ENCODE results near the gene CEACAM4.
A peak's percentile ranks its signal among the peaks of the same experiment; 100 is the strongest.

Gene CEACAM4

DNA sequence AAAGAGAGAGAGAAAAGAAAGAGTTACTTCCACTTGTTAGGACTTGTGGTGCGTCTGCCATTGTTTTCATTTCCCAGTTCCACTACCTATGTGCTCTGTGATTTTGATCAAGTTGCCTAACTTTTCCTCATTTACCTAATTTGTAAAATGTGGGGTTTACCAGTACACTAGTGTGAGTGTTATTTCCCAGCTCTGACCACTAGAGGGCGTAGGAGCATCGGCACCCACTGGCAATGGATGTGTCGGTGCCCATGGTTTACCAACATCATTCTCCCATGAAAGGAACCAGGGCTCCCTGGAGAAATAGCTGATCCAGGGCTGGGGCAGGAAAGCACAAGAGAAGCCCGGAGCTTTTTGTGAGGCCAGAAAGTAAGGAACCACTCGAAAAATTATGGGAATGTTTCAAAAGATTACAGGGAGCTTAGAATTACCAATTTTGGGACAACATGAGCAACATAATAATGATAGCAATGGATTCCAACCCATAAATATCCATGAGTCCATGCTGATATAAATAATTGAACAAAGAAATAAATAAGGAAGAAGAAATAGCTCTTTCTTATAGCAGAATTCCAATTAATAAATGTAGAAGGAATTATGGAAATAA is 15.1 kb upstream of the CEACAM4 start:
- Histone ChIP-seq H3K9me3 (ENCODE audit: insufficient read depth, low read depth, low read length) (no peaks in the 10 kb centered on the region), H3F3A (ENCODE audit: low read depth) (no peaks in the 10 kb centered on the region), H3K9ac (ENCODE audit: low read depth, low read length, poor library complexity, severe bottlenecking) (no peak overlapping the region), H4K20me1 (ENCODE audit: insufficient read depth, low read length, poor library complexity, severe bottlenecking) (no peaks in the 10 kb centered on the region), H3K27me3 (ENCODE audit: insufficient read depth, low read length, poor library complexity, severe bottlenecking) (no peaks in the 10 kb centered on the region), H3K36me3 (ENCODE audit: insufficient read depth, low read length) (no peaks in the 10 kb centered on the region), H3K4me3 (ENCODE audit: low read length, poor library complexity, severe bottlenecking) (no peak overlapping the region), H3K79me2 (ENCODE audit: insufficient read depth, low read length) (no peaks in the 10 kb centered on the region), H3K4me2 (ENCODE audit: low read depth, low read length, poor library complexity, severe bottlenecking) (no peak overlapping the region), H2AFZ (ENCODE audit: low read length) (no peak overlapping the region), H3K9me2 (replicated peaks; ENCODE audit: low read depth, low read length) (no peaks in the 10 kb centered on the region), H3K4me1 (ENCODE audit: insufficient read depth, low read length, poor library complexity, severe bottlenecking) (no peaks in the 10 kb centered on the region)
- TF ChIP-seq, protein P1, sequence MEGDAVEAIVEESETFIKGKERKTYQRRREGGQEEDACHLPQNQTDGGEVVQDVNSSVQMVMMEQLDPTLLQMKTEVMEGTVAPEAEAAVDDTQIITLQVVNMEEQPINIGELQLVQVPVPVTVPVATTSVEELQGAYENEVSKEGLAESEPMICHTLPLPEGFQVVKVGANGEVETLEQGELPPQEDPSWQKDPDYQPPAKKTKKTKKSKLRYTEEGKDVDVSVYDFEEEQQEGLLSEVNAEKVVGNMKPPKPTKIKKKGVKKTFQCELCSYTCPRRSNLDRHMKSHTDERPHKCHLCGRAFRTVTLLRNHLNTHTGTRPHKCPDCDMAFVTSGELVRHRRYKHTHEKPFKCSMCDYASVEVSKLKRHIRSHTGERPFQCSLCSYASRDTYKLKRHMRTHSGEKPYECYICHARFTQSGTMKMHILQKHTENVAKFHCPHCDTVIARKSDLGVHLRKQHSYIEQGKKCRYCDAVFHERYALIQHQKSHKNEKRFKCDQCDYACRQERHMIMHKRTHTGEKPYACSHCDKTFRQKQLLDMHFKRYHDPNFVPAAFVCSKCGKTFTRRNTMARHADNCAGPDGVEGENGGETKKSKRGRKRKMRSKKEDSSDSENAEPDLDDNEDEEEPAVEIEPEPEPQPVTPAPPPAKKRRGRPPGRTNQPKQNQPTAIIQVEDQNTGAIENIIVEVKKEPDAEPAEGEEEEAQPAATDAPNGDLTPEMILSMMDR (conservative IDR thresholded peaks at IDR 0.05; ENCODE audit: low read length), result peak; percentile 95
- TF ChIP-seq EZH2phosphoT487 (IDR thresholded peaks at IDR 0.05; ENCODE audit: borderline replicate concordance), result no peak

DNA sequence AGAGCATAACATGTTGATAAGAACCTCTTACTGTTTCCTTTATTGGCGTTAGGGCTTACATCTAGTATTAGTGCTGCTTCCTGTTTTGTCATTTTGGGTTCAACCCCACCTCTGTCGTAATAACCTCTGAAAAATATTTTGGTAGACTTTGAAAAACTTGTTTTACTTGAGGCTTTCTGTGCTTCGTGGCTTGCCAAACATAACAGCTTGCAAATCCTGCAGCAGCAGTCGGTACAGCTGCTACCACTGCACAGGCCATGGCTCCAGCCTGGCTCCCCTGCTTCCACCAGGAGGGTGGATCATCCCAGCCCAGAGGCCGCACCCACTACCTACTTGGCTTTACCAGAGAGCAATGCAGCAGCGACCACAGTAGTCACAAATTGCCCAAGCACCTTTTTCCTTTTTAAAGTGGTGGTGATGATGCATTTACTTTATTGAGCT is 11.8 kb upstream of the CEACAM4 start:
- TF ChIP-seq, protein P1 (conservative IDR thresholded peaks at IDR 0.05; ENCODE audit: low read length), result no peak
- no peak for TF ChIP-seq EZH2phosphoT487 (IDR thresholded peaks at IDR 0.05; ENCODE audit: borderline replicate concordance)
- Histone ChIP-seq H3F3A (ENCODE audit: low read depth) (no peaks in the 10 kb centered on the region), H3K9me3 (ENCODE audit: insufficient read depth, low read depth, low read length) (no peaks in the 10 kb centered on the region), H3K9me2 (replicated peaks; ENCODE audit: low read depth, low read length) (no peaks in the 10 kb centered on the region), H4K20me1 (ENCODE audit: insufficient read depth, low read length, poor library complexity, severe bottlenecking) (no peaks in the 10 kb centered on the region), H2AFZ (ENCODE audit: low read length) (no peak overlapping the region), H3K79me2 (ENCODE audit: insufficient read depth, low read length) (no peaks in the 10 kb centered on the region), H3K9ac (ENCODE audit: low read depth, low read length, poor library complexity, severe bottlenecking) (no peak overlapping the region), H3K36me3 (ENCODE audit: insufficient read depth, low read length) (no peaks in the 10 kb centered on the region), H3K27me3 (ENCODE audit: insufficient read depth, low read length, poor library complexity, severe bottlenecking) (no peaks in the 10 kb centered on the region), H3K4me1 (ENCODE audit: insufficient read depth, low read length, poor library complexity, severe bottlenecking) (no peaks in the 10 kb centered on the region), H3K4me3 (ENCODE audit: low read length, poor library complexity, severe bottlenecking) (no peak overlapping the region), H3K4me2 (ENCODE audit: low read depth, low read length, poor library complexity, severe bottlenecking) (no peak overlapping the region)

DNA sequence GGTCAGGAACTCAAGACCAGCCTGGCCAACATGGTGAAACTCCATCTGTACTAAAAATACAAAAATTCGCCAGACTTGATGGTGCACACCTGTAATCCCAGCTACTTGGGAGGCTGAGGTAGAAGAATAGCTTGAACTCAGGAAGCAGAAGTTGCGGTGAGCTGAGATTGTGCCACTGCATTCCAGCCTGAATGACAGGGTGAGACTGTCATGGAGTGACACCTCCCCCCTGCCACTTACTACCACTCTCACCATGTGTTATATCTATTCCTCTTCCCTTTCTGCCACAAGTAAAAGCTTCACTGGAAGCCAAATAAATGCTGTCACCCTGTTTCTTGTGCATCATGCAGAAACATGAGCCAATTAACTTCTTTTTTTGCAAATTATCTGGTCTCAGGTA is 10.6 kb upstream of the CEACAM4 start:
- Histone ChIP-seq H3F3A (ENCODE audit: low read depth) (no peaks in the 10 kb centered on the region), H2AFZ (ENCODE audit: low read length) (no peak overlapping the region), H3K4me3 (ENCODE audit: low read length, poor library complexity, severe bottlenecking) (no peak overlapping the region), H3K4me2 (ENCODE audit: low read depth, low read length, poor library complexity, severe bottlenecking) (no peak overlapping the region), H3K4me1 (ENCODE audit: insufficient read depth, low read length, poor library complexity, severe bottlenecking) (no peaks in the 10 kb centered on the region), H3K9me3 (ENCODE audit: insufficient read depth, low read depth, low read length) (no peaks in the 10 kb centered on the region), H3K79me2 (ENCODE audit: insufficient read depth, low read length) (no peaks in the 10 kb centered on the region), H3K27me3 (ENCODE audit: insufficient read depth, low read length, poor library complexity, severe bottlenecking) (no peaks in the 10 kb centered on the region), H3K9me2 (replicated peaks; ENCODE audit: low read depth, low read length) (no peaks in the 10 kb centered on the region), H3K9ac (ENCODE audit: low read depth, low read length, poor library complexity, severe bottlenecking) (no peak overlapping the region), H4K20me1 (ENCODE audit: insufficient read depth, low read length, poor library complexity, severe bottlenecking) (no peaks in the 10 kb centered on the region), H3K36me3 (ENCODE audit: insufficient read depth, low read length) (no peaks in the 10 kb centered on the region)
- TF ChIP-seq, protein P1 (conservative IDR thresholded peaks at IDR 0.05; ENCODE audit: low read length), result no peak
- TF ChIP-seq EZH2phosphoT487 (IDR thresholded peaks at IDR 0.05; ENCODE audit: borderline replicate concordance), result no peak
